IMR-90 (cell line): ENCODE data around the gene NUPR1. TPM values are rescaled to one million over a fixed set of nuclear protein-coding genes. Genes with fewer than 3 reads are reported as not detected.

Experiments
- ATAC-seq: fragments of 200-7000 bp; cut with Tn5 transposase; 2 replicates; pipeline ENCODE4 v1.9.1; 2020; ENCODE audit warnings: low read depth, mild to moderate bottlenecking, moderate library complexity
- BruUV-seq: library from RNA; stranded (reverse); fragments of 400-500 nt; replicated peaks from 2 replicates; lab custom pipeline; 2021; lab: Mats Ljungman, UMichigan
- CTCF ChIA-PET: fragments of 300-600 bp; formaldehyde crosslinking; extraction: SDS; loops from one replicate; lab custom pipeline; 2021; ENCODE audit warnings: antibody characterized with exemption; lab: Yijun Ruan, JAX
- POLR2A ChIA-PET: fragments of 300-600 bp; sonication (Branson Sonifier 250); formaldehyde crosslinking; loops from one replicate; lab custom pipeline; 2022; ENCODE audit warnings: antibody characterized with exemption; ENCODE audit not compliant: unreplicated experiment; lab: Charles Lee
- DNase-seq: peaks from one replicate; pipeline ENCODE4 v3.0.0; 2013
- H2AFZ ChIP-seq: replicated peaks from 2 replicates; pipeline ENCODE3; 2013; ENCODE audit warnings: low read length, mild to moderate bottlenecking; ENCODE audit not compliant: poor library complexity
- H2AK5ac ChIP-seq: 2 replicates; pipeline ENCODE4 v1.6.1; 2013; ENCODE audit warnings: low read depth, low read length, inconsistent platforms
- H2AK9ac ChIP-seq: replicated peaks from 2 replicates; pipeline ENCODE3; 2013; ENCODE audit warnings: mild to moderate bottlenecking, low read depth, low read length, moderate library complexity; ENCODE audit not compliant: poor library complexity
- H2BK120ac ChIP-seq: 2 replicates; pipeline ENCODE4 v1.6.1; 2013; ENCODE audit warnings: low read depth, low read length, inconsistent platforms
- H2BK15ac ChIP-seq: 3 replicates; pipeline ENCODE4 v1.6.1; 2013; ENCODE audit warnings: low read depth, low read length, inconsistent platforms
- H2BK20ac ChIP-seq: 2 replicates; pipeline ENCODE4 v1.6.1; 2013; ENCODE audit warnings: low read depth, mild to moderate bottlenecking, inconsistent platforms, low read length, moderate library complexity
- H2BK5ac ChIP-seq: 2 replicates; pipeline ENCODE4 v1.6.1; 2013; ENCODE audit warnings: mild to moderate bottlenecking, low read depth, low read length, inconsistent platforms; ENCODE audit not compliant: poor library complexity, severe bottlenecking
- H3K14ac ChIP-seq: replicated peaks from 2 replicates; pipeline ENCODE4 v1.6.1; 2013; ENCODE audit warnings: low read depth, low read length, inconsistent platforms
- H3K18ac ChIP-seq: 2 replicates; pipeline ENCODE4 v1.6.1; 2013; ENCODE audit warnings: low read depth, low read length, control low read depth
- H3K23ac ChIP-seq: 2 replicates; pipeline ENCODE4 v1.6.1; 2013; ENCODE audit warnings: low read depth, low read length, inconsistent platforms
- H3K27ac ChIP-seq: 2 replicates; pipeline ENCODE4 v1.5.1; 2013; ENCODE audit warnings: mild to moderate bottlenecking, control low read depth, low read length; ENCODE audit not compliant: insufficient read depth
- H3K27me3 ChIP-seq: 2 replicates; pipeline ENCODE4 v1.6.1; 2013; ENCODE audit warnings: low read length; ENCODE audit not compliant: control insufficient read depth, insufficient read depth
- H3K36me3 ChIP-seq: 2 replicates; pipeline ENCODE4 v1.6.1; 2013; ENCODE audit warnings: low read length, mixed read lengths; ENCODE audit not compliant: control insufficient read depth, insufficient read depth
- H3K4ac ChIP-seq: 2 replicates; pipeline ENCODE4 v1.6.1; 2013; ENCODE audit warnings: low read depth, low read length, inconsistent platforms
- H3K4me1 ChIP-seq: 2 replicates; pipeline ENCODE4 v1.6.1; 2013; ENCODE audit warnings: low read length, mixed read lengths; ENCODE audit not compliant: control insufficient read depth, insufficient read depth
- H3K4me2 ChIP-seq: 2 replicates; pipeline ENCODE4 v1.6.1; 2013; ENCODE audit warnings: low read depth, mild to moderate bottlenecking, control low read depth, low read length, moderate library complexity
- H3K4me3 ChIP-seq: 2 replicates; pipeline ENCODE4 v1.5.1; 2013; ENCODE audit warnings: low read depth, mild to moderate bottlenecking, control low read depth, low read length, moderate library complexity; ENCODE audit not compliant: insufficient read depth
- H3K56ac ChIP-seq: 2 replicates; pipeline ENCODE4 v1.6.1; 2013; ENCODE audit warnings: low read length, inconsistent platforms; ENCODE audit not compliant: insufficient read depth; ENCODE audit errors: extremely low read depth
- H3K79me1 ChIP-seq, 2 experiments: 2 replicates each; pipeline ENCODE4 v1.6.1; 2013; ENCODE audit warnings: low read length in 2 of 2, inconsistent platforms in 1 of 2, low read depth in 1 of 2
- H3K9ac ChIP-seq: 2 replicates; pipeline ENCODE4 v1.6.1; 2013; ENCODE audit warnings: low read depth, low read length, control low read depth
- H3K9me1 ChIP-seq: 2 replicates; pipeline ENCODE4 v1.6.1; 2013; ENCODE audit warnings: low read length, inconsistent platforms; ENCODE audit not compliant: insufficient read depth
- H3K9me3 ChIP-seq: 2 replicates; pipeline ENCODE4 v1.6.1; 2013; ENCODE audit warnings: low read length; ENCODE audit not compliant: control insufficient read depth, insufficient read depth
- H4K20me1 ChIP-seq: 2 replicates; pipeline ENCODE4 v1.6.1; 2013; ENCODE audit warnings: low read length, inconsistent platforms; ENCODE audit not compliant: insufficient read depth
- H4K5ac ChIP-seq: 2 replicates; pipeline ENCODE4 v1.6.1; 2013; ENCODE audit warnings: mild to moderate bottlenecking, low read depth, low read length, control low read depth
- H4K8ac ChIP-seq, 2 experiments: 2 replicates each; pipeline ENCODE4 v1.6.1; 2013; ENCODE audit warnings: low read depth in 2 of 2, low read length in 2 of 2, control low read depth in 1 of 2, inconsistent platforms in 1 of 2
- H4K91ac ChIP-seq: 2 replicates; pipeline ENCODE4 v1.6.1; 2013; ENCODE audit warnings: low read depth, low read length, inconsistent platforms; ENCODE audit not compliant: insufficient read depth
- BHLHE40 ChIP-seq: fragments of 150-350 bp; IDR thresholded peaks from 2 replicates; pipeline ENCODE4 v1.6.1; 2016; ENCODE audit warnings: mild to moderate bottlenecking, low read depth, low read length
- CHD1 ChIP-seq: IDR thresholded peaks from 2 replicates; pipeline ENCODE4 v1.6.1; 2012; ENCODE audit warnings: low read depth, low read length, improper control_type of control experiment
- CTCF ChIP-seq: conservative IDR thresholded peaks from 2 replicates; pipeline ENCODE4 v1.5.1; 2012; ENCODE audit warnings: mild to moderate bottlenecking, low read depth, low read length, improper control_type of control experiment
- NFE2L2 ChIP-seq: fragments of 150-350 bp; IDR thresholded peaks from 2 replicates; pipeline ENCODE4 v1.6.1; 2016; ENCODE audit warnings: low read depth, mild to moderate bottlenecking, low read length
- RFX5 ChIP-seq: IDR thresholded peaks from 2 replicates; pipeline ENCODE4 v1.8.0; 2012; ENCODE audit warnings: low read depth, mild to moderate bottlenecking, low read length, moderate library complexity
- WGBS, 2 experiments: methylation state at CpG; one replicate each; pipeline versions ENCODE4 v1.1.5 to v1.1.7; 2013; ENCODE audit warnings: missing lambda C conversion rate in 2 of 2; ENCODE audit not compliant: insufficient read length in 1 of 2; ENCODE audit errors: extremely low coverage in 2 of 2; 5-methylcytosine and 5-hydroxymethylcytosine counted together
- dilution Hi-C: fragments of 300-500 bp; cut with HindIII; formaldehyde crosslinking; loops from one replicate; pipeline ENCODE4 v1.14.3; 2018; ENCODE audit warnings: low sequenced_read_pairs; ENCODE audit not compliant: unreplicated experiment
- in situ Hi-C: fragments of 300-500 bp; cut with MboI; formaldehyde crosslinking; loops from 3 replicates; pipeline ENCODE4 v1.14.3; 2019; ENCODE audit warnings: low sequenced_read_pairs, inconsistent platforms, mixed read lengths
- intact Hi-C: fragments of 100-400 bp; cut with micrococcal nuclease; formaldehyde crosslinking; loops from 2 replicates; pipeline ENCODE4 v1.10.0; 2022
- polyA plus RNA-seq, 3 experiments: library from polyadenylated mRNA; depleted of rRNA; stranded (reverse); fragments of >200 nt; gene quantifications; 2 replicates each; pipeline ENCODE4 v1.2.3, GENCODE V29; 2012; ENCODE audit warnings: low replicate concordance in 1 of 3
- total RNA-seq: library from RNA; depleted of rRNA; stranded (reverse); fragments of >200 nt; gene quantifications from 2 replicates; pipeline ENCODE4 v1.2.3, GENCODE V29; 2012

Gene NUPR1
- total and polyA plus RNA-seq, 2 of the 4 experiments (the other 2 are of a cell fraction): 10.2 to 27.9 TPM

- in situ Hi-C loops: no loop called here
- ATAC-seq (no peak), DNase-seq (no peak)
- Histone ChIP-seq H4K91ac (no peak overlapping the region), H3K27me3 (no peaks in the 10 kb centered on the region), H4K5ac (no peak overlapping the region), H2BK120ac (no peak overlapping the region), H3K9ac (no peak overlapping the region), H3K4me1 (peaks cover 9% of the 10 kb centered on the region), H2AK9ac (no peak overlapping the region), H4K8ac (no peak overlapping the region), H2AK5ac (no peak overlapping the region), H3K36me3 (no peaks in the 10 kb centered on the region), H3K4me2 (no peak overlapping the region), H2BK20ac (no peak overlapping the region), H3K9me3 (no peaks in the 10 kb centered on the region), H4K20me1 (no peaks in the 10 kb centered on the region), H3K4me3 (no peak overlapping the region), H3K9me1 (no peaks in the 10 kb centered on the region; the same call in 1 of the 2 replicates), H3K23ac (no peak overlapping the region), H2BK5ac (no peak overlapping the region), H3K4ac (no peak overlapping the region), H2AFZ (no peak overlapping the region), H2BK15ac (no peak overlapping the region), H3K79me1 (peaks cover 6 to 11% of the 10 kb centered on the region in 2 experiments; a peak in 2 of 4 replicates), H3K18ac (no peak overlapping the region), H3K27ac (no peak overlapping the region), H3K56ac (no peak overlapping the region), H3K14ac (no peak overlapping the region)
- BruUV-seq: no TSS peak
- TF ChIP-seq RFX5 (no peak), CHD1 (no peak), CTCF (no peak), BHLHE40 (no peak), NFE2L2 (no peak)
- CTCF ChIA-PET: no interaction called here
- WGBS, 2 experiments: 92% methylated on average over 8 of the region's 17 CpGs; no CpG with 5 or more reads in 1 of the 2 experiments
- POLR2A ChIA-PET: no interaction called here
- dilution Hi-C loops: no loop called here
- intact Hi-C loops: no loop called here
These were observed 35.3 kb upstream of the NUPR1 start for GRCh38 chr16:28573738-28574718.
